Gastroesophageal sphincter (tissue), 3 donors: Measurements from ENCODE around the gene RASD1.

Experiments
- POLR2A ChIP-seq, 2 donors: fragments of 450-650 bp; IDR thresholded peaks; one replicate each; pipeline ENCODE4 v1.6.1; 2017; ENCODE audit warnings: antibody characterized with exemption in 2 of 2, mild to moderate bottlenecking in 2 of 2, moderate library complexity in 1 of 2
- POLR2AphosphoS5 ChIP-seq: sonication (generic); formaldehyde crosslinking; IDR thresholded peaks from one replicate; pipeline ENCODE4 v1.6.1; 2017; ENCODE audit warnings: antibody characterized with exemption
- TF ChIP-seq, protein P1 (sequence below), 4 experiments: fragments of 200-600 bp in 2 of 4; fragments of 450-650 bp in 2 of 4; sonication (generic) in 1 of 4; IDR thresholded peaks; one replicate each; pipeline ENCODE4 v1.5.1; 2017 to 2019; ENCODE audit warnings: antibody characterized with exemption in 4 of 4, mild to moderate bottlenecking in 2 of 4, moderate library complexity in 2 of 4

GRCh38 chr17:17531156-17531555, 35.0 kb upstream of the RASD1 start:
- TF ChIP-seq, protein P1, sequence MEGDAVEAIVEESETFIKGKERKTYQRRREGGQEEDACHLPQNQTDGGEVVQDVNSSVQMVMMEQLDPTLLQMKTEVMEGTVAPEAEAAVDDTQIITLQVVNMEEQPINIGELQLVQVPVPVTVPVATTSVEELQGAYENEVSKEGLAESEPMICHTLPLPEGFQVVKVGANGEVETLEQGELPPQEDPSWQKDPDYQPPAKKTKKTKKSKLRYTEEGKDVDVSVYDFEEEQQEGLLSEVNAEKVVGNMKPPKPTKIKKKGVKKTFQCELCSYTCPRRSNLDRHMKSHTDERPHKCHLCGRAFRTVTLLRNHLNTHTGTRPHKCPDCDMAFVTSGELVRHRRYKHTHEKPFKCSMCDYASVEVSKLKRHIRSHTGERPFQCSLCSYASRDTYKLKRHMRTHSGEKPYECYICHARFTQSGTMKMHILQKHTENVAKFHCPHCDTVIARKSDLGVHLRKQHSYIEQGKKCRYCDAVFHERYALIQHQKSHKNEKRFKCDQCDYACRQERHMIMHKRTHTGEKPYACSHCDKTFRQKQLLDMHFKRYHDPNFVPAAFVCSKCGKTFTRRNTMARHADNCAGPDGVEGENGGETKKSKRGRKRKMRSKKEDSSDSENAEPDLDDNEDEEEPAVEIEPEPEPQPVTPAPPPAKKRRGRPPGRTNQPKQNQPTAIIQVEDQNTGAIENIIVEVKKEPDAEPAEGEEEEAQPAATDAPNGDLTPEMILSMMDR (IDR thresholded peaks at IDR 0.05), result no peak
- TF ChIP-seq POLR2A (IDR thresholded peaks at IDR 0.05), result no peak
- TF ChIP-seq POLR2AphosphoS5, result no peak
